HG02981 (cell line): ENCODE results near the gene AGPAT3.
"Not testable (repeated sequence)": the region's sequence is repeated elsewhere in the genome, so short reads cannot be mapped to it uniquely, and the experiment has no call there.

Experiments
- ATAC-seq: cut with Tn5 transposase; IDR thresholded peaks from one replicate; pipeline ENCODE4 v1.9.1; 2021; ENCODE audit warnings: mild to moderate bottlenecking, moderate library complexity; ENCODE audit not compliant: unreplicated experiment

The AGPAT3 gene

DNA sequence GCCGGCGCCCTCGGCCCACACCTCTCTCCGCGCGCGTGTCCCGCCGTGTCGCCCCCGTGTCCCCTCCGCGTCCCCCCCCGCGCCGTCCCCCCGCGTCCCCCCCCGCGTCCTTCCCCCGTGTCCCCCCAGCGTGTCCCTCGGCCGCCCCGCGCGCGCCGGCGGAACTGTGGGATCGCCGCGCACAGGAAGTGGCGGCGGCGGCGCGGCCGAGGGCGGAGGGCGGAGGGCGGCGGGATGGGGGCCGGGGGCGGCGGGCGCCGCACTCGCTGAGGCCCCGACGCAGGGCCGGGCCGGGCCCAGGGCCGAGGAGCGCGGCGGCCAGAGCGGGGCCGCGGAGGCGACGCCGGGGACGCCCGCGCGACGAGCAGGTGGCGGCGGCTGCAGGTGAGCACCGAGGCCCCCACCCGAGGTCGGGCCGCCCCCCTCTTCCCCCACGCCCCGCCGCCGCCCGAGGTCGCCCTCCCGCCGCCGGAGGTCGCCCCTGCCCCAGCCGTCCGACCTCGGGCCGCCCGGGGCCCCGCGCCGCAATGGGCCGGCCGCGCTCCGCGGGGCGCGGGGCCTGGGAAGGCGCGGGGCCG is at the start of gene AGPAT3:
Gene AGPAT3 (plus strand): TSS at position 262 of the 578 bp plus-strand sequence. CDS start 94,459 bp downstream, outside the sequence.
- ATAC-seq, result no peak

DNA sequence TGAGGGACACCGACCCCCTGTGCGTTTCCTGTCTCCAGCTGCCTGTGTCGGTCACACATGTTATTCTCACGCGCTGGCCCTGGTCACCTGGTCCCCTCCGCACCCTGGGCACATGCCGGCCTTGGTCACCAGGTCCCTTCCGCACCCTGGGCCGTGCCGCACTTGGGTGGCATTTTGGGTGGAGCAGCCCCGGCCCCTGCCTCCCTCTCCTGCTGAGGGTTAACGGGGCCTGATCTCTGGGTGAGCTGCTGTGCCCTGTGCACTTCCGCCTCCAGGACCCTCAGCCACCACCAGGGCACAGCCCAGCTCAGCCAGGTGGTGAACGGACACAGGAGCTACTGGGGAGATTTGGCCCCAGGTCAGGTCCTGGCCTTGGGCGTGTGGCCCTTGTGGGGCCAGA is 49.0 kb upstream of the AGPAT3 start:
- ATAC-seq, result no peak

DNA sequence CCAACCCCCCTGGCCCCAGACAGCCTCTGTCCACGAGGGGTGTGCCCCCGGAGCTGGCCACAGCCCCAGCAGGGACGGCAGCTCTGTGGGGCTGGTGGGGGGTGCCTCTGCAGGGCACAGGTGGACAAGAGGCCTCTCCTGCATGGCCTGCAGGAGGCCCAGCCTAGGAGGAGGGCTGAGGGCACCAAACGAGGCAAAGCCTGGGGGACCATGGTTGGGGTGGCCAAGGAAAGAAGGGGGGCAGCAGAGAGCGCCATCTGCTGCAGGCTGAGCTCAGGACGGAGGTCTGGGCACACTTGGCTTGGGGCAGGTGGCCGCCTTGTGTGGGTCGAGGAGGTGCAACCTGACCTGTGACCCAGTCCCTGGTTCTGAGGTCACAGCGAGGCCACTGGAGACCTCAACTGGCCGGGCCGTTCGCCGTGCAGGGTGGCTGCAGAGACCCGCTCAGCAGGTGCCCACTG is 48.4 kb upstream of the AGPAT3 start:
- no peak for ATAC-seq

GRCh38 chr21:43817157-43818086 is 47.6 kb upstream of the AGPAT3 start:
- ATAC-seq, result no peak

DNA sequence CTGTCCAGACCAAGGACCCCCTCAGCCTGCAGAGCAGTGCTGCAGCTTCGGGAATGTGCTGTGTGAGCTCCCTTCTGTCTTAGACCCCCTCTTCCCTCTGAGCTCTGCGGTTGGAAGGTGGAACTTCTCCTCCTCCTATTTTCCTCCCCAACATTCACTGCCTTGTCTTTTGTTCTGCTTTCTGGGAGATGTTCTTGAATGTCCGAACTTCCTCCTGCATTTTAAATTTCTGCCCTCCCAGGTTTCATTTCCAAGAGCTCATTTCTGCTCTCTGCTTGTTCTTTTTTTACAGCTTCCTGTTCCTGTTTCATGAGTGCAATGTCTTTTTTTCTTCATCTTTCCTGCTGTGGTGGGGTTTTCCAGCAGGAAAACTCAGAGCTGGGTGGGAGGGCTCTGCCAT is 46.3 kb upstream of the AGPAT3 start:
- ATAC-seq, result no peak

DNA sequence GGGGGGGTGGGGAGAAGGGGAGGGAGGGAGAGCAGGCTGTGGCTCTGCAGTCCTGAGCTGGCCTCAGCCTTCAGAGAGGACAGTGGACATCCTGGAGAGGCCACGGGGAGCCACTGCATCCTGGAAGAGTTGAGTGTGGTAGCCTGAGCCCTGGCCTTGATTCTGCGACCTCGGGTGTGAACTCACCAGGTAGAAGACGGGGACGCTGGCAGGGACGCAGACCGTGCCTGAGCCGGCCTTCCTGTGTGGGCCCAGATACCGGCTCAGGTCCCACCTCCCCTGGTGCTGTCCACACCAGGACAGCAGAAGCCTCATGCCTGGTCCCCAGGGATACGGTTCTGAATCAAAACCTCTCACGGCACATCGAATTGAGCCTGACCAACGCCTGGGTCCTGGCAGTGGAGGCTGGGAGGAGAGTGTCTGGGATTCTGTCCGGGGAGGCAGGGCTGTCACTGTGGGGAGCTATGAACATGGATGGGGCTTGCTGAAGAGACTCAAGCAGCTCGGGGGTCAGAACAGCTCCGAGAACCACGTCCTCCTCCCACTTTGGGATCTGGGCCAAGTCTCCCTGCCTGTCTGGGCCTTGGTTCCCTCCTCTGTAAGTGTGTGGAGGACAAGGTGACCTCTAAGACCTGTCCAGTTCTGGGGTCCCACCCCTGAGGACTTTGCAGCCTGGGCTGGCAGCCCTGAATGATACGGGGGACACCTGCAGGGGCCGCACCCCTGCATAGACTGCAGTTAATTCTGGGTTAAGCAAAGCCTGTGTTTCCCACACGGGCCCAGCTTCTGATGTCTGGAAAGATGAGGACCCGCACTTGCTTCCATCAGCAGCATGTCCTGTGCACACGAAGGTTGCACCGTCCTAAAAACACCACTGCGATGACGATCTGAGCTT is 45.3 kb upstream of the AGPAT3 start:
- ATAC-seq, result no peak

- ATAC-seq, result no peak
Measured at GRCh38 chr21:43820466-43820865, 44.6 kb upstream of the AGPAT3 start.

DNA sequence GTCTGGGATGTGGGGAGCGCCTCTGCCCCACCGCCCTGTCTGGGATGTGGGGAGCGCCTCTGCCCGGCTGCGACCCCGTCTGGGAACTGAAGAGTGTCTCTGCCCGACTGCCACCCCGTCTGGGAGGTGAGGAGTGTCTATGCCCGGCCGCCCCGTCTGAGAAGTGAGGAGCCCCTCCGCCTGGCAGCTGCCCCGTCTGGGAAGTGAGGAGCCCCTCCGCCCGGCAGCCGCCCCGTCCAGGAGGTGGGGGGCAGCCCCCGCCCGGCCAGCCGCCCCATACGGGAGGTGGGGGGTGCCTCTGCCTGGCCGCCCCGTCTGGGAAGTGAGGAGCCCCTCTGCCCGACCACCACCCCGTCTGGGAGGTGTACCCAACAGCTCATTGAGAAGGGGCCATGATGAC is 42.9 kb upstream of the AGPAT3 start:
- ATAC-seq, result not testable (repeated sequence)

- not testable (repeated sequence) for ATAC-seq
Measured at GRCh38 chr21:43822741-43823140, 42.3 kb upstream of the AGPAT3 start.

- no peak for ATAC-seq
Measured at GRCh38 chr21:43824333-43825241, 40.4 kb upstream of the AGPAT3 start.

GRCh38 chr21:43825242-43825935 is 39.6 kb upstream of the AGPAT3 start:
- no peak for ATAC-seq

- ATAC-seq, result no peak
Measured at GRCh38 chr21:43825936-43826622, 38.9 kb upstream of the AGPAT3 start.

GRCh38 chr21:43826623-43826974 is 38.4 kb upstream of the AGPAT3 start:
- no peak for ATAC-seq

DNA sequence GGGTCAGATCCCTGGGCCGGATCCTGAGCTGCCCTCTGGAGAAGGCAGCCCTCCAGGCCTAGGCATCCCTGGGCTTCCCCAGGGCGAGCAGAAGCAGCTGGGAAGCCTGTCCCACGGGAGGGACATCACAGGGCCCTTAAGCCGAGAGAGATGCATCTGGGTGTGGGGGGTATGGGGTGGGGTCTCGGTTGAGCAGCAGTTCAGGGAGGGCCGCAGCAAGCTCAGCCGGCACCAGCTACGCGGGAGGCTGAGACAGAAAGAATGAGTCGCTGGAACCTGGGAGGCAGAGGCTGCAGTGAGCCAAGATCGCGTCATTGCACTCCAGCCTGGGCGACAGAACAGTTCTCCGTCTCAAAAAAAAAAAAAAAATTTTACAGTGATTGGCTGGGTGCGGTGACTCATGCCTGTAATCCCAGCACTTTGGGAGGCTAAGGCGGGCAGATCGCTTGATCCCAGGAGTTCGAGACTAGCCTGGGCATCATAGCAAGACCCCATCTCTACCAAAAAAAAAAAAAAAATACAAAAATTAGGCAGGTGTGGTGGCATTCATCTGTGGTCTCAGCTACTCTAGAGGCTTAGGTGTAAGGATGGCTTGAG is 37.9 kb upstream of the AGPAT3 start:
- no peak for ATAC-seq

GRCh38 chr21:43829161-43829560 is 35.9 kb upstream of the AGPAT3 start:
- no peak for ATAC-seq

DNA sequence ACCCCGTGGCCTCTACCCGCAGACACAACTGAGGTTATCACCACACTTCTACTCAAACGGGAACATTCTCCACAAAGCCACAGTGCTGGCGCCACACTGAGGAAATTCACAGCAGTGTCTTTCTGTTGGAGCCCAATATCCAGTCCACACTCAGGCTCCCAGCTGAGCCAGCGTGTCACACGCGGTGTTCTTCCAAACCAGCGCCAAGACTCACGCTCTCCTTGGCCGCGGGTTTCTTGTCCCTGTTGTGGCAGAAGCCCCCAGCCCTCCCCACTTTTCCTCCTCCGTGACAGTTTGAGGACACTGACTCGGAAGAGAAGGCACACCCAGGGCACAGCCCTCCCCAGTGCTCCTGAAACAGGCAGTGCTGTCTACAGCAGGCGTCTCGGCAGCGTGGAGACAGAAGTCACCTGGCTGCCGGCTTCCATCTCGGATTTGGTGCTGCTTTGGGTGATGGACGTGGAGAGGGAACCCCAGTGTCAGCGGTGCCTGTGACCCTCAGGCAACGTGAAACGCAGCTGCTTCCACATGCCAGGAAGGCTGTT is 35.4 kb upstream of the AGPAT3 start:
- no peak for ATAC-seq

- no peak for ATAC-seq
Measured at GRCh38 chr21:43832158-43832550, 32.9 kb upstream of the AGPAT3 start.

- no peak for ATAC-seq
Measured at GRCh38 chr21:43832648-43833047, 32.4 kb upstream of the AGPAT3 start.
